Omental fat pad (tissue), 4 donors: ENCODE measurements around the gene BIRC7. TPM values are rescaled to one million over a fixed set of nuclear protein-coding genes. Genes with fewer than 3 reads are reported as not detected.

Experiments used
- ATAC-seq: fragments of 150-250 bp; one replicate; pipeline ENCODE4 v1.9.1; 2016; ENCODE audit warnings: mild to moderate bottlenecking, moderate library complexity; ENCODE audit not compliant: low FRiP score
- DNase-seq: peaks from one replicate; pipeline ENCODE4 v3.0.0-alpha.2; 2019; ENCODE audit warnings: low spot score
- CTCF ChIP-seq, 3 donors: fragments of 450-650 bp; IDR thresholded peaks; one replicate each; pipeline ENCODE4 v1.5.1; 2016 to 2017; ENCODE audit warnings: antibody characterized with exemption in 3 of 3, mild to moderate bottlenecking in 3 of 3, moderate library complexity in 2 of 3
- total RNA-seq, 4 donors: library from RNA; depleted of rRNA; stranded (reverse); fragments of >200 nt; gene quantifications; one replicate each; pipeline ENCODE4 v1.1.0, GENCODE V29; 2016

Gene BIRC7
- total RNA-seq, 4 donors from 2014 or later = 0.48 to 3.0 TPM; not detected in 2

GRCh38 chr20:63189322-63189642 lies 46.4 kb upstream of the BIRC7 start:
- no peak for TF ChIP-seq CTCF (IDR thresholded peaks at IDR 0.05)
- DNase-seq (no peak), ATAC-seq (no peak)

- DNase-seq (no peak), ATAC-seq (no peak)
- TF ChIP-seq CTCF (IDR thresholded peaks at IDR 0.05) = no peak
These were observed 45.7 kb upstream of the BIRC7 start for GRCh38 chr20:63189846-63190559.

- DNase-seq (no peak), ATAC-seq (no peak)
- TF ChIP-seq CTCF (IDR thresholded peaks at IDR 0.05) = no peak
These were observed 44.9 kb upstream of the BIRC7 start for GRCh38 chr20:63190828-63191227.

- no peak for TF ChIP-seq CTCF (IDR thresholded peaks at IDR 0.05)
- DNase-seq (no peak), ATAC-seq (no peak)
These were observed 44.3 kb upstream of the BIRC7 start for GRCh38 chr20:63191400-63191799.

- DNase-seq (no peak), ATAC-seq (no peak)
- TF ChIP-seq CTCF (IDR thresholded peaks at IDR 0.05) = no peak
These were observed 43.0 kb upstream of the BIRC7 start for GRCh38 chr20:63192721-63193120.

GRCh38 chr20:63194007-63194796 lies 41.5 kb upstream of the BIRC7 start:
- DNase-seq (no peak), ATAC-seq (no peak)
- no peak for TF ChIP-seq CTCF (IDR thresholded peaks at IDR 0.05)

- ATAC-seq = no peak
- no peak for TF ChIP-seq CTCF (IDR thresholded peaks at IDR 0.05)
- no peak for DNase-seq
These were observed 40.9 kb upstream of the BIRC7 start for GRCh38 chr20:63194797-63195173.
